GM21423 (cell line): Measurements from ENCODE around the gene NELL2.
A peak's percentile ranks its signal among the peaks of the same experiment; 100 is the strongest.
"Not testable (repeated sequence)": the region's sequence is repeated elsewhere in the genome, so short reads cannot be mapped to it uniquely, and the experiment has no call there.

Source experiments
- ATAC-seq: cut with Tn5 transposase; IDR thresholded peaks from one replicate; pipeline ENCODE4 v1.9.1; 2021; ENCODE audit warnings: mild to moderate bottlenecking, moderate library complexity; ENCODE audit not compliant: unreplicated experiment

Gene NELL2

DNA sequence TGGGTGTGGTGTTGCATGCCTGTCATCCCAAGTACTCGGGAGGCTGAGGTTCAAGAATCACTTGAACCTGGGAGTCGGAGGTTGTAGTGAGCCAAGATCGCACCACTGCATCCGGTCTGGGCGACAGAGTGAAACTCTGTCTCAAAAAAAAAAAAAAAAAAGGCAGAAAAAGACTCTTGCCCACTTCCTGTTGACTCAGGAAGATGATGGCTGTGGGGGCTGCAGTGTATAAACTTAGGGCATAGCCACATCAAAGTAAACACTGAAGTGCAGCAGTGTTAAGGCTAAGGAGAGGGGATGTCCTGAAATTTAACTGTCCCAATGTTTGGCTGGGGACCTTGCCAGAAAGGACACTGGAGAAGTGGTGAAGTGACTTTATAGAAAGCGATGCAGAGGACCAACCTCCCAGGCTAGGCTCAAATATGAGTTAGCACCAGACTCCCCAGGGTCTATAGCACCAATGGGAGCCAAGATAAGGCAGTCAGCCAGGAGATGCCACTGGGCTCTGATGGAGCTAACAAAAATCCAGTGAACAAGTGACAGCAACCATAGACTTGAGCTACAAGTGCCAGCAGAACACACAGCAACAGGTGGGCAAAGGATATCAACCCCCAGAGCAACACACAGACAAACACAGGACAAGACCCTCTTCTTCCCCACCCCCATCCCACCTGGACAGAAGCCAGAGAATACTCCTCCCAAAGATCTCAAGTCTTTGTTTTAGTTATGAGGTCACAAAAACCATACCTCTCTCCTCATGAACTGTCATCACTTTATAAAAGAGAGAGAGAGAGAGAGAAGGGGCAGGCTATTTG, 28.0 kb downstream of the NELL2 start:
- ATAC-seq, result peak; percentile 84

GRCh38 chr12:44847403-44847802, 28.7 kb downstream of the NELL2 start:
- ATAC-seq, result peak; percentile 1

DNA sequence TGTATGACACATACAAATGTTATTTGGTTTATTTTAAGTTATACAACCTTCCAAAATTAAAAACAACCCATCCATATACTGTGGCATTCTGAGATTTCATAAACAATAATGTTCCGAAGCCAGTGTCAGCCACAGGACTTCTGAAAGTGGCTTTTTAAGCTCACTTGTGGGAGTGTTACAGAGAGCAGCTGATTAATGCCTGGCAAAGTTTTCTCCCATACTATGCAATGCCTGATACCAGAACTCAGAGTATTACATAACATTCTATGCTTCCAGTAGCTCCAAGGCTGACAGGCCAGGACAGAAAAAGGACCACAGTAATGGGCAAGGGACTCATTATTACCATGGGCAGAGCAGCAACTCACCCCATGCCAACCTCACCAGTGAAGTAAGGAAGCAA, 29.3 kb downstream of the NELL2 start:
- ATAC-seq, result no peak

DNA sequence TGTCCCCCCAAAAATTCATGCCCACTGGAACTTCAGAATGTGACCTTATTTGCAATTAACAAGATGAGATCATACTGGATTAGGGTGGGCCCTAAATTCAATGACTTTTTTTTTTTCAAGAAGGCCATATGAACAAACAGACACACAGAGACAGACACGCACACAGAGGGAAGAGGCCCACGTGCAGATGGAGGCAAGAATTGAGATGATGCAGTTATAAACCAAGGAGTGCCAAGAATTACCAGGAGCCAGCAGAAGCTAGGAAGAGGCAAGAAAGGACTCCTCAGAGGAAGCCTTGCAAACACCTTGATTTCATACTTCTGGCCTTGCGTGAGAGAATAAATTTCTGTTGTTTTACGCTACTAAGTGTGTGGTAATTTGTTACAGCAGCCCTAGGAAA, 33.4 kb downstream of the NELL2 start:
- no peak for ATAC-seq

- ATAC-seq, result no peak
Observed at GRCh38 chr12:44839785-44840184, 36.3 kb downstream of the NELL2 start.

DNA sequence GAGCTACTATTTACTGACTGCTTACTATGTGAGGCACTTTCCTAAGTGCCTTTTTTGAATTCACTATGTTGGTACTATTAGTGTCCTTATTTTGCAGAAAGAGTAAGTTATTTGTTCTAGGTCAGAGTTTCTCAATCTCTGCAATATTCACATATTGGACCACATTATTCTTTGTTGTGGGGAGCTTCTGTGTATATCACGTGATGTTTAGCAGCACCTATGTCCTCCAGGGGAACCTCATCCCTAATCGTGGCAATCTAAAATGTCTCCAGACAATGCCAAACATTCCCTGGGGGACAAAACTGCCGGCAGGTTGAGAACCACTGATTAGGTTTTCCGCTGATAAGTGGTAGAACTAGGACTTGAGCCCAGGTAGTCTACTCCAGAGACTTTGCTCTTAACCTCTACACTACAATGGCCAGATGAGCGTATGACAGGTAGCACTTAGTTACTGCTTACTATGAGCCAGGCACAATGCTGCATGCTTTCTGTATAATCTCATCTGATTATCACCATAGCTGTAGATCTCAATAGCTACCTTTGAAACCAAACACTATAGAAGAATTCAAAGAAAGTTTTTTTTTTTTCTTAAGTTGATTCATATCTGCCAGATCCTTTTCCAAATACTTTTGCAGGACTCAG, 38.9 kb downstream of the NELL2 start:
- no peak for ATAC-seq

GRCh38 chr12:44835641-44836379, 40.3 kb downstream of the NELL2 start:
- no peak for ATAC-seq

- not testable (repeated sequence) for ATAC-seq
Observed at GRCh38 chr12:44834996-44835395, 41.1 kb downstream of the NELL2 start.

GRCh38 chr12:44833561-44833960, 42.6 kb downstream of the NELL2 start:
- ATAC-seq, result no peak

DNA sequence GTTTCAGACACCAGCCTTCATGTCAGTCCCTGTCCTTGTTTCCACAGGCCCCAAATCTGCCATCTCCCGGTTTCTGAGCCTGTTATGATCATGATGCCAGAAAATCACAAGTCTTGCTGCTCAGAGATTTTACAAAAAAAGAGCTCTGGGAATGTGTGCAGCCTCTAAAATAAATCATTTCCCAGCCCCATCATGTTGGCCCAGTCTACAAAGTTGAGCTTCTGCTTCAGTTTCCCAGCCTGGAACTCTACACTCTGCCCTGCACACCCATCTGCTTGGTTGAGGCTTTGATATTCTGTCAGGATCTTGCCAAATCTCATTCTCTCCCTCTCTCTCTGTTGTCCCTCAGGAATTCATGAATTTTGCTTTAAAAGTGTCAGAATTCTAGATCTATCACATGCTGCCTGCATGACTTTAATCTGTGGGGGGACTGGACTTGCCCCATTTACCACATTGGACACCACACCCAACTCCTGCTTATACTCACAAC, 45.5 kb downstream of the NELL2 start:
- no peak for ATAC-seq

GRCh38 chr12:44829045-44829444, 47.1 kb downstream of the NELL2 start:
- ATAC-seq, result no peak

GRCh38 chr12:44827832-44828438, 48.2 kb downstream of the NELL2 start:
- no peak for ATAC-seq

DNA sequence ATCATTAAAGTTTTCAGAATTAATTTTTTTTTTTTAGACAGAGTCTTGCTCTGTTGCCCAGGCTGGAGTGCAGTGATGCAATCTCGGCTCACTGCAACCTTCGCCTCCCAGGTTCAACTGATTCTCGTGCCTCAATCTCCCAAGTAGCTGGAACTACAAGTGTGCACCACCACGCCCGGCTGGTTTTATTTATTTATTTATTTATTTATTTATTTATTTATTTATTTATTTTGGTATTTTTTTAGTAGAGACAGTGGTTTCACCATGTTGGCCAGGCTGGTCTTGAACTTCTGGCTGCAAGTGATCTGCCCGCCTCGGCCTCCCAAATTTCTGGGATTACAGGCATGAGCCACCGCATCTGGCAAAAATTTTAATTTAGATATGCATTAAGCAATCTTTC, 54.4 kb downstream of the NELL2 start:
- ATAC-seq, result not testable (repeated sequence)

DNA sequence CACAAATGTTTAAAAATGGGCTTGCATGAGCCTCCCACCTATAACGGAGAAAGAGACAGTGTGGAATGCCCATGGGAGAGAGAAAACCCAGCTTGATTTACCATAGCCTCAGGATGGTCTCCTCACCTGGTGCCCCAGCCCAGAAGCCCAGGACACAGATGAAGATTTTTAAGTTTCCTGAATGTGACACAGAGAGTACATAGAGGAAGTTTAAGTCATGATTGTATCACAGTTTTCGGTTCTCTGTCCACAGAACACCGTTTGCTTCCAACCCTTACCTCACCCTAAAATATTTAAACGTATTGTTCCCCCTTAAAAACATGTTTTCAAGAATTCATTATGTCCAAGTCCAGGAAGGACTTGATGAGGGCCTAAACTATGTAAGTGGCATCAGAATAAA, 56.2 kb downstream of the NELL2 start:
- no peak for ATAC-seq

GRCh38 chr12:44817687-44818086, 58.4 kb downstream of the NELL2 start:
- ATAC-seq, result no peak

- ATAC-seq, result no peak
Observed at GRCh38 chr12:44816446-44817017, 59.6 kb downstream of the NELL2 start.

GRCh38 chr12:44812062-44812461, 64.1 kb downstream of the NELL2 start:
- ATAC-seq, result no peak

GRCh38 chr12:44804068-44804467, 72.0 kb downstream of the NELL2 start:
- no peak for ATAC-seq

DNA sequence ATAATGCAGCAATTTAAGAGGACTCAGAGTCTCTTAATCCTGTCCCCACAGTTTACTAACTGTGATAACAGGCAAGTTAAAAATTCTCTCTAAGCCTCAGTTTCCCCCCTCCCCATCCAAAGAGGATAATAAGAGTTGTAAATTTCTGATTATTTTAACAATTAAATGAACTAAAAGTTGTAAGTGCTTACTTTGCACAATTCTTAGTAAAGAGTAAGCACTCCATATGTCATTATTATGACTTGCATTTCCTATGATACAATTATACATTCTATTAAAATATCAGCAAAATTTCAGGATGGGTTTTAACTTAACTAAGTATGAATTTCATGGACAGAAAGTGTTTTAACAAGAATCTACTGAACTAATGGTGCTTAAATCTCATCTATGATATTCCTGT, 80.1 kb downstream of the NELL2 start:
- ATAC-seq, result no peak

DNA sequence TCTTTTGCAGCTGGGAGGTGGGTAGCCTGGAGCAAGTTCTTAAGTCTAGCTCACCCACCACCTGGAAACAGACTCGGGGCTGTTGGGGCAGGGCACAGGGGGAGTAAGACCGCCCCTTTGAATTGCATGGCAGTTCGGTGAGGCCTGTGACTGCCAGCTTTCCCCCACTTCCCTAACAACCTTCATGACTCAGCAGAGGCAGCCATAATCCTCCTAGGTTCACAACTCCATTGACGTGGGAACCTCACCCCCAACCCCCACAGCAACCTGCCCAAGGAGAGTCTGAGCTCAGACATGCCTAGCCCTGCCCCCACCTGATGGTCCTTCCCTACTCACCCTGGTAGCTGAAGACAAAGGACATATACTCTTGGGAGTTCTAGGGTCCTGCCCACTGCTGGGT, 87.4 kb downstream of the NELL2 start:
- no peak for ATAC-seq

DNA sequence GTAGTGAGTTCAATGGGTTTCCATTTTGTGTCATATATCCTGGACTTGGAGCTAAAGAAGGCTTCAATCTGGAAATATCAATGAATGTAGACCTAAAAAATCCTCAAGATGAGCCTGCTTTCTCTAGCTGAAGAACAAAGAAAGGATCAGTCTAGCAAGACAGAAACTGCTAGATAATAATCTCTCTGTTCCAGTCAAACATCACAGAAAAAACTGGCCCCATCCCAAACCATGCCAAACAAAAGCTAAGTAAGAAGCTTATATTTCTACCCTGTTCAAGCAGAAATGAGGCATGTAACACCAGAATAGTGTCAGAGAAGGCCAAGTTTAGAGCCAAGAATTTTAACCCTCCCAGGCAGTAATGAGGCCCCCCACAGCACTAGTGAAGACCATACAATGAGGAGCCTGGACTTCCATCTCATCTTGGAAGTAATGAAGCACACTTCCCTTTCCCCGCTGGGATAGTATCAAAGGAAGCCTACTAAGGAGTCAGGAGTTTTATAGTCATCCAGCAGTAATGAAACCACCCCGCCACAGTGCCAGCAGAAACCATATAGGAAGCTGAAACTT, 95.8 kb downstream of the NELL2 start:
- ATAC-seq, result no peak
